NB4 (cell line): ENCODE measurements around the gene CDC14A.

Experiments used
- MAX ChIP-seq: IDR thresholded peaks from 2 replicates; pipeline ENCODE4 v1.6.1; 2011; ENCODE audit warnings: low read depth, low read length
- POLR2A ChIP-seq: IDR thresholded peaks from 2 replicates; pipeline ENCODE4 v1.6.1; 2011; ENCODE audit warnings: mild to moderate bottlenecking; ENCODE audit not compliant: insufficient read length; ENCODE audit errors: extremely low read depth
- TF ChIP-seq, protein P1 (sequence below): IDR thresholded peaks from one replicate; pipeline ENCODE4 v1.5.1; 2012; ENCODE audit warnings: low read depth, low read length

GRCh38 chr1:100316622-100317021, 35.7 kb upstream of the CDC14A start:
- TF ChIP-seq POLR2A, result no peak
- TF ChIP-seq, protein P1, sequence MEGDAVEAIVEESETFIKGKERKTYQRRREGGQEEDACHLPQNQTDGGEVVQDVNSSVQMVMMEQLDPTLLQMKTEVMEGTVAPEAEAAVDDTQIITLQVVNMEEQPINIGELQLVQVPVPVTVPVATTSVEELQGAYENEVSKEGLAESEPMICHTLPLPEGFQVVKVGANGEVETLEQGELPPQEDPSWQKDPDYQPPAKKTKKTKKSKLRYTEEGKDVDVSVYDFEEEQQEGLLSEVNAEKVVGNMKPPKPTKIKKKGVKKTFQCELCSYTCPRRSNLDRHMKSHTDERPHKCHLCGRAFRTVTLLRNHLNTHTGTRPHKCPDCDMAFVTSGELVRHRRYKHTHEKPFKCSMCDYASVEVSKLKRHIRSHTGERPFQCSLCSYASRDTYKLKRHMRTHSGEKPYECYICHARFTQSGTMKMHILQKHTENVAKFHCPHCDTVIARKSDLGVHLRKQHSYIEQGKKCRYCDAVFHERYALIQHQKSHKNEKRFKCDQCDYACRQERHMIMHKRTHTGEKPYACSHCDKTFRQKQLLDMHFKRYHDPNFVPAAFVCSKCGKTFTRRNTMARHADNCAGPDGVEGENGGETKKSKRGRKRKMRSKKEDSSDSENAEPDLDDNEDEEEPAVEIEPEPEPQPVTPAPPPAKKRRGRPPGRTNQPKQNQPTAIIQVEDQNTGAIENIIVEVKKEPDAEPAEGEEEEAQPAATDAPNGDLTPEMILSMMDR, result no peak
- no peak for TF ChIP-seq MAX
